ENCODE results near the gene EXOC3. TPM values are rescaled to one million over a fixed set of nuclear protein-coding genes. Genes with fewer than 3 reads are reported as not detected.

Gene EXOC3
- total RNA-seq, 1 experiment from 2014 or later: 55.0 TPM

DNA sequence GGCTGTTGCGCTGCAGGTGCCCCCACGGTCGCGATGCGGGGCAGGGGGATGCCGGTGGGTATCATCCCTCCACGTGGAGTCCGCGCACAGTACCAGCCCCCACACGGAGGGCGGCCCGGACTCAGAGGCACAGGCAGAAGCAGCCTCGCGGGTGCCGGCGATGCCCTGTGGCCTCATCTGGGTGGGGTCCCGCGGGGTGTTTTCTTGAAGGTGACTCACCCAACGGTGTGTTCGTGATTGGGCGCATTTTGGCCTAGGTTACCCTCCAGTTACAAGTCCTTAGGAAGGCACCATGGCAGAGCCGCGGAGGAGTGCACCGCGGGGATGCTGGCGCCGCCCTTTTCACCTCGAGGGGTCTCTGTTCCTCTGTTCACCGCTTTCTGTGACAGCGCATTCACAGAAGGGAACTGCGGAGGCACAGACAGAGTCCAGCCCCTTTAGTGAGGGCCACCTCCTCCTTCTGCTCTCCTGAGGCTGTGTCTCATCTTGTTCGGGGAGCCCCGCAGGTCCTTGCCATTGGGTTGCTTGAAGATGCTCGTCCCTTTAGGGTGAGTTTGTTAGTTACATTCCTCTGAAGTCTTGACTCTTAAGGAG lies 21.6 kb upstream of the EXOC3 start:
- in situ Hi-C loops (cut with HindIII; ENCODE audit: low pct_unique_long_range_greater_than_20kb, low sequenced_read_pairs): no loop called here
- DNase-seq (ENCODE audit: low read depth, low spot score) (no peak), ATAC-seq (no peak)
- no peaks in the 10 kb centered on the region for H3K36me3 ChIP-seq (ENCODE audit: control insufficient read depth, insufficient read depth, low read length)
- CTCF ChIA-PET: no interaction called here
- H3K4me1 ChIP-seq (ENCODE audit: control insufficient read depth, insufficient read depth, low read length): no peaks in the 10 kb centered on the region
- no peaks in the 10 kb centered on the region for H3K9me3 ChIP-seq (ENCODE audit: control insufficient read depth, insufficient read depth, low read depth, low read length)
- POLR2A ChIA-PET: no interaction called here
- H3K27ac ChIP-seq (ENCODE audit: low read length): no peak overlapping the region
- BruUV-seq (replicated peaks): no TSS peak
- no peak overlapping the region for H3K4me3 ChIP-seq (ENCODE audit: low read depth in 2 of 2, low read length in 2 of 2)
- intact Hi-C loops (cut with micrococcal nuclease; ENCODE audit: unreplicated experiment): no loop called here
- no peaks in the 10 kb centered on the region for H3K27me3 ChIP-seq (ENCODE audit: control insufficient read depth, insufficient read depth, low read length)
- TF ChIP-seq, protein P1, sequence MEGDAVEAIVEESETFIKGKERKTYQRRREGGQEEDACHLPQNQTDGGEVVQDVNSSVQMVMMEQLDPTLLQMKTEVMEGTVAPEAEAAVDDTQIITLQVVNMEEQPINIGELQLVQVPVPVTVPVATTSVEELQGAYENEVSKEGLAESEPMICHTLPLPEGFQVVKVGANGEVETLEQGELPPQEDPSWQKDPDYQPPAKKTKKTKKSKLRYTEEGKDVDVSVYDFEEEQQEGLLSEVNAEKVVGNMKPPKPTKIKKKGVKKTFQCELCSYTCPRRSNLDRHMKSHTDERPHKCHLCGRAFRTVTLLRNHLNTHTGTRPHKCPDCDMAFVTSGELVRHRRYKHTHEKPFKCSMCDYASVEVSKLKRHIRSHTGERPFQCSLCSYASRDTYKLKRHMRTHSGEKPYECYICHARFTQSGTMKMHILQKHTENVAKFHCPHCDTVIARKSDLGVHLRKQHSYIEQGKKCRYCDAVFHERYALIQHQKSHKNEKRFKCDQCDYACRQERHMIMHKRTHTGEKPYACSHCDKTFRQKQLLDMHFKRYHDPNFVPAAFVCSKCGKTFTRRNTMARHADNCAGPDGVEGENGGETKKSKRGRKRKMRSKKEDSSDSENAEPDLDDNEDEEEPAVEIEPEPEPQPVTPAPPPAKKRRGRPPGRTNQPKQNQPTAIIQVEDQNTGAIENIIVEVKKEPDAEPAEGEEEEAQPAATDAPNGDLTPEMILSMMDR (IDR thresholded peaks at IDR 0.05): no peak
- TF ChIP-seq SIN3A (IDR thresholded peaks at IDR 0.05; ENCODE audit: borderline replicate concordance, insufficient read depth, low read depth, low read length) (no peak), REST (IDR thresholded peaks at IDR 0.05; ENCODE audit: insufficient read depth in 1 of 2, low read depth in 2 of 2, low read length in 1 of 2) (no peak), TCF7L2 (IDR thresholded peaks at IDR 0.05; ENCODE audit: low read depth, low read length) (no peak), POLR2AphosphoS5 (IDR thresholded peaks at IDR 0.05; ENCODE audit: low read depth, low read length) (no peak)

- DNase-seq (ENCODE audit: low read depth, low spot score) (no peak), ATAC-seq (no peak)
- ChIA-PET POLR2A (no interaction called here), CTCF (no interaction called here)
- Histone ChIP-seq H3K9me3 (ENCODE audit: control insufficient read depth, insufficient read depth, low read depth, low read length) (no peaks in the 10 kb centered on the region), H3K4me1 (ENCODE audit: control insufficient read depth, insufficient read depth, low read length) (no peaks in the 10 kb centered on the region), H3K27ac (ENCODE audit: low read length) (no peak overlapping the region), H3K4me3 (ENCODE audit: low read depth in 2 of 2, low read length in 2 of 2) (no peak overlapping the region), H3K27me3 (ENCODE audit: control insufficient read depth, insufficient read depth, low read length) (no peaks in the 10 kb centered on the region), H3K36me3 (ENCODE audit: control insufficient read depth, insufficient read depth, low read length) (no peaks in the 10 kb centered on the region)
- intact Hi-C loops (cut with micrococcal nuclease; ENCODE audit: unreplicated experiment) (no loop called here), in situ Hi-C loops (cut with HindIII; ENCODE audit: low pct_unique_long_range_greater_than_20kb, low sequenced_read_pairs) (no loop called here)
- TF ChIP-seq, protein P1 (IDR thresholded peaks at IDR 0.05): no peak
- TF ChIP-seq SIN3A (IDR thresholded peaks at IDR 0.05; ENCODE audit: borderline replicate concordance, insufficient read depth, low read depth, low read length) (no peak), REST (IDR thresholded peaks at IDR 0.05; ENCODE audit: insufficient read depth in 1 of 2, low read depth in 2 of 2, low read length in 1 of 2) (no peak), TCF7L2 (IDR thresholded peaks at IDR 0.05; ENCODE audit: low read depth, low read length) (no peak), POLR2AphosphoS5 (IDR thresholded peaks at IDR 0.05; ENCODE audit: low read depth, low read length) (no peak)
- no TSS peak for BruUV-seq (replicated peaks)
Observed at GRCh38 chr5:421901-422300, 21.1 kb upstream of the EXOC3 start.
